SK-N-MC (cell line): ENCODE measurements around the gene IQCM.

Experiments used
- EZH2 ChIP-seq: fragments of 200-600 bp; sonication (generic); IDR thresholded peaks from one replicate; pipeline ENCODE4 v1.6.1; 2017; ENCODE audit warnings: antibody characterized with exemption
- FOXP2 ChIP-seq: optimal IDR thresholded peaks from 2 replicates; pipeline ENCODE3; 2011; ENCODE audit warnings: mild to moderate bottlenecking, moderate library complexity; ENCODE audit not compliant: insufficient read depth; ENCODE audit errors: extremely low read length, control extremely low read depth
- POLR2AphosphoS5 ChIP-seq: IDR thresholded peaks from 2 replicates; pipeline ENCODE4 v1.6.1; 2012; ENCODE audit warnings: mild to moderate bottlenecking, low read depth, low read length, borderline replicate concordance

DNA sequence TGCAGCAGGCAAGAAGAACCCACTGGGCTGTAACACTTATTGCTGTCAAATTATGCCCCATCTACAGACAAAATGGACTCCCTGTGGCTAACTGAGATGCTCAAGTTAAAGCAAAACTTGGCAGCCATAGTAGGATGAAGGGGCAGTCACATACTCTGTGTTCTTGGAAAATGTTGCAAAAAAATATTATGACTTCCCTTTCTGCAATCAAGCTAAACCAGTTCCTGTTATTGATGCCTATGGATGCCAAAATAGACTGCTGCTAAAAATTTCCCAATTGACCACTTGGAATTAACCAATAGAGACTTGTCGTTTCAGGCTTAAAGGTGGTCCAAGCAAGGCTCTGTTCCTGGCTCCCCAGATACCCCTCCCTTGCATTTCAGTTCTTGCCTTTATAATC is 49.5 kb downstream of the IQCM start:
- TF ChIP-seq POLR2AphosphoS5 (no peak), EZH2 (no peak), FOXP2 (no peak)
